NCI-H2171 (cell line): ENCODE measurements around the gene SOX9.
"Not testable (repeated sequence)": the region's sequence is repeated elsewhere in the genome, so short reads cannot be mapped to it uniquely, and the experiment has no call there.

ENCODE experiments used
- DNase-seq: peaks from one replicate; lab custom pipeline; 2025; lab: John Stamatoyannopoulos, UW

SOX9 gene

DNA sequence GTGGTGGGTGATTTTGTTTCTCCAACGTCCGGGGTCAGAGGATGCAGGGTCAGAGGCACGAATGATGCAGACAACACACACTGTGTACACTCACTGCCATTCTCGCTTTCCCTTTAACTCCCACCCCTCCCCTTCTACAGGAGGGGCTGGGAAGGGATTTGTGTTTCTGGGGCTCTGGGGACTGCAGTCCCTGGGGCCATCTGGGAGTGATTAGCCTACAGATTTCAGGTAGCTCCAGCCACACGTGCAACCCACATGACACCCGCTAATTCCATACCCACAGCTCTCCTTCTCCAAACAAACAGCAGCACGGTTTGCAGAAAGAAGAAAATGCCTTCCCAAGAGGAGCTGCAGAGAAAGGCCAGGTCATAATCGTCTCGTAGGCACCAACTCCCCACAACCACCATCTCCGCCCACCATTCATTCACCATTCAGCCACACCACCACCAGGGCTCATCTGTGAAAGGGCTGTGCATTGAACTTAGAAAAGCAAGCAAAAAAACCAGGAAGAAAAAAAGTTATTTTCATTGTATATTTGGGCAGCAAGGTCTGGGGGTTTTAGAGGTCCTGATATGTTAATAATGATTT is 9.4 kb upstream of the SOX9 start:
- DNase-seq: peak; percentile 39

DNA sequence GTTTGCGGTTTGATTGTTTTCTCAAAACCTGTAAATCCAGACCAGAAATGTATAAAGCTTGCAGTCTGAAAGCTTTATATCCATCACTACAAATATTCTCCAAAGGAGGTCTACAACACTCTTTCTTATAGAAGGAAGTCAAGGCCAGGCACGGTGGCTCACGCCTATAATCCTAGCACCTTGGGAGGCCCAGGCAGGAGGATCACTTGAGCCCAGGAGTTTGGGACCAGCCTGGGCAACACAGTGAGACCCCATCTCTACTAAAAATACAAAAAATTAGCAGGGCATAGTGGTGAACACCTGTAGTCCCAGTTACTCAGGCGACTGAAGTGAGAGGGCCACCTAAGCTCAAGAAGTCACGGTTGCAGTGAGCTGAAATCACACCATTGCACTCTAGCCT is 8.9 kb upstream of the SOX9 start:
- DNase-seq: not testable (repeated sequence)

DNA sequence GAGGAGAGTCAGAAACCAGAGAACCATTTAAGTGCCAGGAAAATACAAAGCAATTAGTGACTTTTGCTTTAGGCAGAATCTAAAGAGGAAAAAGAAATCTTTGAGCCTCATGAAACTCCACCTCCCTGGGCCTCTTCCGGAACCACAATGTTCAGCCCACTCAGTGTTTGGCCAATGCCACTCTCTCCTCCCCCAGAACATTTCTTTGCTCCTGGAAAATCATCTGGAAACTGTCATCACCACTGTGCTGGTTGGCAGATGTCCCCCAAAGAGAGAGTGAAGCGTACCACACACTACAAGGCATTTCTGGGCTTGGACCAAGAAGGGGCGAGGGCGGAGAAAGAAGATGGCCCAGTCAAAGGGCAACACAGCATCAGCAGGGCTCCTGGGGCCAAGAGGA is 7.1 kb upstream of the SOX9 start:
- no peak for DNase-seq

DNA sequence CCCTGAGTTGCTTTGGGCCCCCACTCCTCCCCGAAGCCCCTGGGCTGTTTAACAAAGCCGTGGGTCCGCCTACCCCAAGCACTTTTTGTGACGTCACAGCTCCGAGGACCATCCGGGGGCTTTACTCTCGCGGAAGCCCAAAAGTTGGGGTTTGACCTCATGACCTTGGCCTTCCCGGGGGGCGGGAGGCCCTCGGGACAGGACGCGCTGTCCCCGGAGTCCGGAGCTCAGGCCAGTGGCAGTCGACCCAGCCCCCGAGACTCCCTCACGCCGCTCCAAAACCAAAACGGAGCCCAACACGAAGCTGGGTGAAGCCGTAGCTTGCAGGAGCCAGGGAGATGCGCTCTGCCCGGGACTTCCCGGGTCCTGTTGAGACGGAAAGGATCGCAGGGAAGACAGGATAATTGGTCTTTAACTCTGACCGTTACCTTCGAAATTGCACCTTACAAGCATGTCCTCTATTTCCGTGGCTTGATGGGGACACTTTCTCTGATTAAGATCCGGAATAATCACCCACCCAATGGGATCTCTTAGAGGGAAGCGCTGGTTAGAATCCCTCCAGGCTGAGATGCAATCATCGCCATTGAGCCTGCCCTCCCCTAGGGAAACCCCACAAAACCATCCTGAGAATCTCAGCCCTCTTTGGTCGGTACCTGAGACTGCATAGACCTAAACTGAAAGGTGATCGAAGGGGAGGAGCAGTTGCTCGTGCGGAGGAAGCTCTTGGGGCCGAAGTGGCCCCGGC is 4.9 kb upstream of the SOX9 start:
- DNase-seq: no peak

DNA sequence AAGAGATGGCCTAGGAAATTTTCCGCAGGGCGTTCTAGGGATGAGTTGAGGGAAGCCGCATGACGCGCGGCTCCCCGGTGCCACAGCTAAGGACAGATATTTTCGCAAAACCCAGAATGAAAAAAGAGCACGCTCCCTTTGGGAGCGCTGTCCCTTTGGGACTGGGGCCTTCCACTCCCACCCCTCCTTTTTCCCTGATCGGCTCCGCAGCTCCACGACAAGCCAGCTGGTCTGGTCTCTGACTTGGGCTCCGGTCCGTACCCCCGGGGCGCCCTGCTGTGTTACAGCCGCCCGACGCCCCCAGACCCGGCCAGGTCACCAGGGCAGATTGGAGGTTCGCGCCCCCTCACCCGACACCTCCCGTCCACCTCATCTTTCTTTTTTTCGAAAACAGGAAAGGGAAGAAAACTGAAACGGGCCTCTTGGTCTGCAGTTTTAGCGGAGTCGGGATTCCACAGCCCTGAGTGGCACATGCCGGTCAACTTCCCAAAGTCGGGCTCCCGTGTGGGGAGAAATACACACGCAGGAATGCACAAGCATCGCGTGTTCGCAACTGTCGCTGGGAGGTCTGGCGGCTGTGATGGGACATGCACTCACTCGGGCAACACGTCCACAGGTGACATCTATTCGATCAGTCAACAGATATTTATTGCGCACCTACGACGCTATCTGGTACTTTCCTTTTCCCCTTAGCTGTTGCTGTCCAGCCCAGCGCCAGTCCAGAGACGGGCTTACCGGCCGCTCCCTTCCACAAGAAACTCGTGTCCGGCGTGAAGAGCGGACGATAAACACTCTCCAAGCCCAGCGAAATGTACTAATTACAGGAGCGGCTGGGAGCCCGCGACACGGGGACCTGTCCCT is 3.9 kb upstream of the SOX9 start:
- no peak for DNase-seq

DNA sequence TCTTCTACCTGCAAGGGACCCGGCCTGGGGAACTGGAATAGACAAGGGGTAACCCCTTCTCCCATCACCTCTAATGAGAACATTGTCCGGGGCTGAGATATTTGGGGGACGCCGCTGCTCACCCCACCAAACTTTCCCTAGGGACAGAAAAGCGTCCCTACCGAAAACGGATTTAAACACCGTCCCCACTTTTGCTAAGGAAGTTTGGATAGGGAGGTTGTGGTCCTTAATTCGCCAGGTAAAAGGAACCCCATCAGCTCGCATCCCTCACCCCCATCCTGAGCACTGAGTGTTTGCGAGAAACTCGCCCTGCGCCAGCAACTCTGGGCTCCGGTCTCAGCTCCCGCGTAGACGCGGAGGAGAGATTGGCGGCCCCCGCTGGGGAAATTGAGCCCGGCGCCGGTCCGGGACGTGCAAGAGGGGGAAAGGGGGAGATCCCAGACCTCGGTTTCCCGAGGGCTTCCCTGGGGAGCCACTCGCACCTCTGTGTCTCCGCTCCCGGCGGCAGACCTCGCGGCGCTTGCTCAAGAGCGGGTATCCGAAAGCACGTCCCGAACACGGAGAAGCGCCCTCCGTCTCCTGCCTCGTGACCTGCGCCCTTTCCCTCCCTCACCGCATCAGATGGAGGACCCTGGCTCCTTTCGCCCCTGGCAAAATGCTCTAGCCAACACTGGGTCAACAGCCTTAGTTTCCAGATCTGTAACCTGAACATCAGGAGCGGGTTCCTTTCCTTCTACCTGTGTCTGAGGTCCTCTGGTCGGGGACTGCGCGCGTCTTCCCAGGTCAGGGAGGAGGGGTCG is 3.1 kb upstream of the SOX9 start:
- no peak for DNase-seq

DNA sequence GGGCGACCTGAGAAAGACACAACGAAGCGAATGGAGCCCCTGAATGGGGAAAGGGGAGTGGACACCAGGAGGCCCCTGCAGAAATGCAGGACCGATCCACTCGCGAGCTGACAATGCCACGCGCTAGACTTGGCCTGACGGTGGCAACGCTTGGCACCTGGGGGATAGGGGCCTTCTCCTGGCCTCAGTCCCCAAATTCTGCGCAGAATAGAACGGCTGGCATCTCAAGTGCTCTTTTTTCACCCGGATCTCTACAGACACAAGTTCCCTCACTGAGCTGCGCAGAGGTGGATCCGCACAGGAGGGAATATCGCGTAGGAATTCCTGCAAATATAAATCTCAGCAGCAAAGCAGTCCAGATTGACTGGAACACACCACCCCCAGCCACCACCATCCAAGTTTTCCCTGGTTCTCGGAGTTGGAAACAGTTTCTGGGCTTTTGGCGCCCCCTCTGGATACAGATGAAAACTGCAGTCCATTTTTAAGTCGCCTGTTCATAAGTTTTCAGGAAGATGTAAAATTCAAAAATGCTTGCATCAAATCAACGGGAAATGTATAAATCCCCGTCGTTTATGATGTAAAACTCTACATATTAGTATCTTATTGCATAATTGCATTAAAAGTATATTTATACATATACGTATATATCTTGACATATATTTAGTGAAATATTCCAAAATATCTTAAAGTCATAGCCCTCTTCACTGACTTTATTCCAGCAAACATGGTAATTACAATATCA is 2.3 kb upstream of the SOX9 start:
- peak; percentile 50 for DNase-seq

DNA sequence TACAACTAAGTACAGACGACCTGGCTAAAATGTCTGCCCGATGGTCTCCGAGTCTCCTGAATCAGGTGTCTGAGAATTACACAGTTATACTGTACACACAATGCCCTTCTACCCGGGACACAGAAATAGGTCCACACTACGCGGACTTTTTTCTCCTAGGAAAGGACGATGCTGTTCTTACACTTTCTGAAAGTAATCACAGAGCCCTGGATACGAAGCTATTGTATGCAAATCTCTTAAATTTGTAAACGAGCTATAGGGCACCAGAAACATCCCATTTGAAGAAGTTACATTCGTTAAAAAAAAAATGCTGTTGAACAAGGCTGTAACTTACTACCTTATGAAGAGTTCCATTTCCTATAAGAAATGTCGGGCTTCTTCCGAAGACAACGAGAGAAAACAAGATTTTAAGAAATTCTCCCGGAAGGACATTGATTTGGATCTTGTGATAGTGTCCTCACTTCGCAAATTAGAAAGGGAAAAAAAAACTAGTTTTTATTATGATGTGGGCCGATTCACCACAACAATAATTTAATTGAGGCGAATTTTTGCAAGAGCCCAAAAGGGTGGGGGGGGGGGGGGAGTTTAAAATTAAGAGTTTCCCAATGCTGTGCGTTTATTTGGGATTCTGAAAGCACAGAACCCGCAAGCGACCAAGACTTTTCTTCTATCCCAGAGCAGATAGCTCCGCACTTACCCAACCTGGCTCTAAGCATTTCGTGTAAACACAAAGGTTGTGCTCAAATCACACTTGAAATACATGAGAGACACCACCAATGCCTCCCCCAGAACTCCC is 1.5 kb upstream of the SOX9 start:
- DNase-seq: no peak

DNA sequence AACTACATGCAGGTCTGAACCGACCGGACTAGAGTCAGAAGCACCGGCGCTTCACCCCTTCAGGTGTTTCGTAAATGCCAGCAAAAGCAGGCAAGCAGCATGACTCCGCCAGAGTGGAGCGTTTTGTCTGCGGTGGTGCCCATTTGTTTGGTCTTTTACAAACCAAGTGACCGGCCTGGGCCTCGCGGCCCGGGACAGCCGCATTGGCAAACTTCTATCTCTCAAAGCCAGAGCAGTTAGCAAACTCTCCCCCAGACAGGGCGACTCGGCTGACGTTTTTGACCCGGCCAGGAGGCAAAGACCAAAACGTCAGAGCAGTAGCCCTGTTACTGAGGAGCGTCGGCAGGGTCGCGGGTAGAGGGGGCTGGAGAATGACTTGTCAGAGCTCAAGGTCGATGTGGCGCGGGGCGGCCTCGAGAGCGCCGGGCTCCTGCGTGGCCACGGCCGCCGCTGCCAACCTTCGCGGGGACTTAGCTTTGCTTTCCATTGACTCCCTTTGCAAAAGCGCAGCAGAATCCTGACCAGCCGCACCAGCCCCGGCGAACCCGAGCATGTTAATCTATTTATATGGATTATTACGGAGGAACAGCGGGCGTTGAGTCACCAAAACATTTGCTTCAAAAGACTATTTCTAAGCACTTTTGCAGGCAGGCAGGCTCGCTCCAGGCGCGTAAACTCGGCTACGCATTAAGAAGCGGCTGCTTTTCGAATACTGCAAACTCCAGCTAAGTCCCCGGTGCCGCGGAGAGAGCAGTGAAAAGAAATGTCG is 763 bp upstream of the SOX9 start:
- DNase-seq: no peak

DNA sequence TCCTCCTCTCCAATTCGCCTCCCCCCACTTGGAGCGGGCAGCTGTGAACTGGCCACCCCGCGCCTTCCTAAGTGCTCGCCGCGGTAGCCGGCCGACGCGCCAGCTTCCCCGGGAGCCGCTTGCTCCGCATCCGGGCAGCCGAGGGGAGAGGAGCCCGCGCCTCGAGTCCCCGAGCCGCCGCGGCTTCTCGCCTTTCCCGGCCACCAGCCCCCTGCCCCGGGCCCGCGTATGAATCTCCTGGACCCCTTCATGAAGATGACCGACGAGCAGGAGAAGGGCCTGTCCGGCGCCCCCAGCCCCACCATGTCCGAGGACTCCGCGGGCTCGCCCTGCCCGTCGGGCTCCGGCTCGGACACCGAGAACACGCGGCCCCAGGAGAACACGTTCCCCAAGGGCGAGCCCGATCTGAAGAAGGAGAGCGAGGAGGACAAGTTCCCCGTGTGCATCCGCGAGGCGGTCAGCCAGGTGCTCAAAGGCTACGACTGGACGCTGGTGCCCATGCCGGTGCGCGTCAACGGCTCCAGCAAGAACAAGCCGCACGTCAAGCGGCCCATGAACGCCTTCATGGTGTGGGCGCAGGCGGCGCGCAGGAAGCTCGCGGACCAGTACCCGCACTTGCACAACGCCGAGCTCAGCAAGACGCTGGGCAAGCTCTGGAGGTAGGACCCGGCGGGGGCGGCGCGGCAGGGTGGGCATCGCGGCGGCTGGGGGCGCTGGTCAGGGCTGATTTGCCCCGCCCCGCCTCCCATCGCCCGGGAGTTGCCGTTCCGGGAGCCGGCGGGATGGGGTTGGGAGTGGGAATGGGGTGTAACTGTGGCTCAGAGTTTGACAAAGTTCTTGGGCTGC is 567 bp downstream of the SOX9 start:
- no peak for DNase-seq

DNA sequence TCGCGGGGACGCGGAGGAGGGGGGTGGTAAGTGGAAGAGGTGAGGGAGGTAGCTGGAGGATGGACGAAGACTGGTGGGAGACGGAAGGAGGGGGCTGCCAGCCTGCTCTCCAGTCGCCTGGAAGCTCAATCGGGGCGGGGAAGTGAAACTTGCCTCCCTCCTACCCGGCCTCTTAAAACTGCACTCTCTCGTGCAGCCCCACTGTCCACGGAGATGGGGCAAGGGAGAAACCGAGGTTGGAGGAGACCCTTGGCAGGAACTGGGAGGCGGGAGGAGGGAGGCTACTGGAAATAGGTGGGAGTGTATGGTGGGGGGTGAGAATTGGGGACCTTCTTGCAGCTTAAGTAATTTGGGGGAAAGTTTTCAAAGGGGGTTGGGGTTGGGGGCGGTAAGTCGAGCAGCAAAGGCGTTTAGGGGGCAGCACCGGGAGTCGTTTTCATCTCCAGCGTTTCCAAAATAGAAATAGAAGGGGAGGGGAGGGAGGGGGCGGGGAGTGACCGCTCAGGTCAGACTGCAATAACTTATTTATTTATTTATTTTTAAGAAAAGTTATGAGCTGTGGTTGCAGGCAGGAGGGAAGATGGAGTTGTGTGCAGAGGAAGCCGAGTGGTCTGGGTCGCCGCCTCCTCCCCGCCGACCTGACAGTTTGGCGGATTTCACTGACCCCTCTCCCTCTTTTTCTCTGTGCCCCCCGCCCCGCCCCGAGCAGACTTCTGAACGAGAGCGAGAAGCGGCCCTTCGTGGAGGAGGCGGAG is 1.4 kb downstream of the SOX9 start:
- no peak for DNase-seq

DNA sequence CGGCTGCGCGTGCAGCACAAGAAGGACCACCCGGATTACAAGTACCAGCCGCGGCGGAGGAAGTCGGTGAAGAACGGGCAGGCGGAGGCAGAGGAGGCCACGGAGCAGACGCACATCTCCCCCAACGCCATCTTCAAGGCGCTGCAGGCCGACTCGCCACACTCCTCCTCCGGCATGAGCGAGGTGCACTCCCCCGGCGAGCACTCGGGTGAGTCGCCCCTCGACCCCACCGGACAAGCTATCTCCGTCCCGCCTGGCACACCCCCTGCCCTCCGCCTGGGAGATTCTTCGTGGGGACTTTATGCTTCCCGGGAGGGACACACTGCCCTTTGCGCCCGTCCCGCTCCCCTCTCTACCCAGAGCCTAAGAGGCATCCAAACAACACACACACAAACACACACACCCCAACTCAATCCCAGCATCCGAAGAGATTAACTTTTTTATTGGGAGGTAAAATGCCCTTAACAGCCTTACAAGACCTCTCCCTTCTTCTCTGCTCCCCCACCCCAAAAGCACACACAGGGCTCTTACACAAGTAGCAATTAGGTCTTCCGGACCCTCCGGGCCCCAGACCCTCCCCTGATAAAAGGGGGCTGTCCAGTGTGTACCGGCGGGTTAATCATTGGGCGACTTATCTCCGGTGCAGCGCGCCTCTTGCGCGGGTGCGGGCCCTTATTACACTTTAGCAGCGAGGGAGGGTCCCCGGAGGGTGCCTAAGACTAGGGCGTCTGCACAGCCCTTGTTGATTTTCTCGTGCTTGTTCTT is 2.1 kb downstream of the SOX9 start:
- no peak for DNase-seq

DNA sequence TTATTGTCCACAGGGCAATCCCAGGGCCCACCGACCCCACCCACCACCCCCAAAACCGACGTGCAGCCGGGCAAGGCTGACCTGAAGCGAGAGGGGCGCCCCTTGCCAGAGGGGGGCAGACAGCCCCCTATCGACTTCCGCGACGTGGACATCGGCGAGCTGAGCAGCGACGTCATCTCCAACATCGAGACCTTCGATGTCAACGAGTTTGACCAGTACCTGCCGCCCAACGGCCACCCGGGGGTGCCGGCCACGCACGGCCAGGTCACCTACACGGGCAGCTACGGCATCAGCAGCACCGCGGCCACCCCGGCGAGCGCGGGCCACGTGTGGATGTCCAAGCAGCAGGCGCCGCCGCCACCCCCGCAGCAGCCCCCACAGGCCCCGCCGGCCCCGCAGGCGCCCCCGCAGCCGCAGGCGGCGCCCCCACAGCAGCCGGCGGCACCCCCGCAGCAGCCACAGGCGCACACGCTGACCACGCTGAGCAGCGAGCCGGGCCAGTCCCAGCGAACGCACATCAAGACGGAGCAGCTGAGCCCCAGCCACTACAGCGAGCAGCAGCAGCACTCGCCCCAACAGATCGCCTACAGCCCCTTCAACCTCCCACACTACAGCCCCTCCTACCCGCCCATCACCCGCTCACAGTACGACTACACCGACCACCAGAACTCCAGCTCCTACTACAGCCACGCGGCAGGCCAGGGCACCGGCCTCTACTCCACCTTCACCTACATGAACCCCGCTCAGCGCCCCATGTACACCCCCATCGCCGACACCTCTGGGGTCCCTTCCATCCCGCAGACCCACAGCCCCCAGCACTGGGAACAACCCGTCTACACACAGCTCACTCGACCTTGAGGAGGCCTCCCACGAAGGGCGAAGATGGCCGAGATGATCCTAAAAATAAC is 3.0 kb downstream of the SOX9 start:
- DNase-seq: no peak

DNA sequence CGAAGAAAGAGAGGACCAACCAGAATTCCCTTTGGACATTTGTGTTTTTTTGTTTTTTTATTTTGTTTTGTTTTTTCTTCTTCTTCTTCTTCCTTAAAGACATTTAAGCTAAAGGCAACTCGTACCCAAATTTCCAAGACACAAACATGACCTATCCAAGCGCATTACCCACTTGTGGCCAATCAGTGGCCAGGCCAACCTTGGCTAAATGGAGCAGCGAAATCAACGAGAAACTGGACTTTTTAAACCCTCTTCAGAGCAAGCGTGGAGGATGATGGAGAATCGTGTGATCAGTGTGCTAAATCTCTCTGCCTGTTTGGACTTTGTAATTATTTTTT is 3.6 kb downstream of the SOX9 start:
- no peak for DNase-seq

DNA sequence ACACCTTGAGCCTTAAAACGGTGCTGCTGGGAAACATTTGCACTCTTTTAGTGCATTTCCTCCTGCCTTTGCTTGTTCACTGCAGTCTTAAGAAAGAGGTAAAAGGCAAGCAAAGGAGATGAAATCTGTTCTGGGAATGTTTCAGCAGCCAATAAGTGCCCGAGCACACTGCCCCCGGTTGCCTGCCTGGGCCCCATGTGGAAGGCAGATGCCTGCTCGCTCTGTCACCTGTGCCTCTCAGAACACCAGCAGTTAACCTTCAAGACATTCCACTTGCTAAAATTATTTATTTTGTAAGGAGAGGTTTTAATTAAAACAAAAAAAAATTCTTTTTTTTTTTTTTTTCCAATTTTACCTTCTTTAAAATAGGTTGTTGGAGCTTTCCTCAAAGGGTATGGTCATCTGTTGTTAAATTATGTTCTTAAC is 4.4 kb downstream of the SOX9 start:
- peak; percentile 68 for DNase-seq

DNA sequence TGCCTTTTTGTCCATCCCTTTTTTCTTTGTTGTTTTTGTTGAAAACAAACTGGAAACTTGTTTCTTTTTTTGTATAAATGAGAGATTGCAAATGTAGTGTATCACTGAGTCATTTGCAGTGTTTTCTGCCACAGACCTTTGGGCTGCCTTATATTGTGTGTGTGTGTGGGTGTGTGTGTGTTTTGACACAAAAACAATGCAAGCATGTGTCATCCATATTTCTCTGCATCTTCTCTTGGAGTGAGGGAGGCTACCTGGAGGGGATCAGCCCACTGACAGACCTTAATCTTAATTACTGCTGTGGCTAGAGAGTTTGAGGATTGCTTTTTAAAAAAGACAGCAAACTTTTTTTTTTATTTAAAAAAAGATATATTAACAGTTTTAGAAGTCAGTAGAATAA is 4.9 kb downstream of the SOX9 start:
- no peak for DNase-seq
